B cell (primary cell): ENCODE data around the gene PAF1. TPM values are rescaled to one million over a fixed set of nuclear protein-coding genes. Genes with fewer than 3 reads are reported as not detected.

Source experiments
- ATAC-seq: fragments of 200-7000 bp; cut with Tn5 transposase; one replicate; pipeline ENCODE4 v1.10.0; 2021; ENCODE audit warnings: low read depth, mild to moderate bottlenecking, moderate number of reproducible peaks, moderate library complexity
- CTCF ChIA-PET: fragments of 350-600 bp; sonication (Branson Sonifier 250); formaldehyde crosslinking; loops from one replicate; lab custom pipeline; 2021; ENCODE audit warnings: antibody characterized with exemption, inconsistent platforms; lab: Charles Lee
- POLR2A ChIA-PET: fragments of 350-600 bp; sonication (Branson Sonifier 250); formaldehyde crosslinking; loops from one replicate; lab custom pipeline; 2021; ENCODE audit warnings: antibody characterized with exemption; lab: Charles Lee
- DNase-seq: peaks from one replicate; pipeline ENCODE4 v3.0.0; 2013
- H2AFZ ChIP-seq: 2 replicates; pipeline ENCODE4 v1.6.1; 2012; ENCODE audit warnings: mild to moderate bottlenecking, low read depth, low read length; ENCODE audit not compliant: insufficient read depth, poor library complexity, severe bottlenecking
- H3K27ac ChIP-seq, 2 donors: 1 replicate in 1 of 2; 2 replicates in 1 of 2; pipeline ENCODE4 v1.5.1; 2012 to 2013; ENCODE audit warnings: low read length in 2 of 2, mild to moderate bottlenecking in 2 of 2, moderate library complexity in 1 of 2
- H3K27me3 ChIP-seq, 4 experiments: fragments of 200-600 bp in 1 of 4; sonication (generic) in 1 of 4; replicated peaks in 1 of 4; 1 replicate in 2 of 4; 2 replicates in 2 of 4; pipeline versions ENCODE4 v1.6.1 to v1.7.0; 2013 to 2016; ENCODE audit warnings: low read length in 3 of 4, mild to moderate bottlenecking in 2 of 4, mixed read lengths in 1 of 4, moderate library complexity in 1 of 4; ENCODE audit not compliant: insufficient read depth in 4 of 4, control insufficient read depth in 3 of 4; ENCODE audit errors: control extremely low read depth in 1 of 4
- H3K36me3 ChIP-seq, 2 experiments: replicated peaks in 1 of 2; 1 replicate in 1 of 2; 2 replicates in 1 of 2; pipeline versions ENCODE4 v1.6.1 to v1.7.1; 2013; ENCODE audit warnings: low read length in 1 of 2; ENCODE audit not compliant: insufficient read depth in 2 of 2, control insufficient read depth in 1 of 2; ENCODE audit errors: control extremely low read depth in 1 of 2, extremely low read depth in 1 of 2
- H3K4me1 ChIP-seq, 2 donors: fragments of 200-600 bp in 1 of 2; sonication (generic) in 1 of 2; 1 replicate in 1 of 2; 2 replicates in 1 of 2; pipeline versions ENCODE4 v1.5.1 to v1.6.1; 2013 to 2017; ENCODE audit warnings: low read length in 2 of 2; ENCODE audit not compliant: control insufficient read depth in 2 of 2, insufficient read depth in 2 of 2
- H3K4me2 ChIP-seq: replicated peaks from 2 replicates; pipeline ENCODE3; 2012; ENCODE audit warnings: mild to moderate bottlenecking, low read depth, low read length; ENCODE audit not compliant: poor library complexity, severe bottlenecking
- H3K4me3 ChIP-seq, 5 experiments: fragments of 200-600 bp in 1 of 5; sonication (generic) in 1 of 5; 1 replicate in 3 of 5; 2 replicates in 2 of 5; pipeline versions ENCODE4 v1.5.1 to v1.7.0; 2011 to 2016; ENCODE audit warnings: low read length in 4 of 5, mild to moderate bottlenecking in 4 of 5, low read depth in 2 of 5, control low read depth in 1 of 5, moderate library complexity in 1 of 5; ENCODE audit not compliant: insufficient read depth in 1 of 5; ENCODE audit errors: control extremely low read depth in 1 of 5, extremely low read depth in 1 of 5
- H3K79me2 ChIP-seq: fragments of 200-600 bp; sonication (generic); one replicate; pipeline ENCODE4 v1.6.0; 2016; ENCODE audit warnings: low read length; ENCODE audit not compliant: control insufficient read depth, insufficient read depth
- H3K9ac ChIP-seq: fragments of 200-600 bp; sonication (generic); 2 replicates; pipeline ENCODE4 v1.6.1; 2017; ENCODE audit warnings: mild to moderate bottlenecking, low read length, moderate library complexity
- H3K9me3 ChIP-seq, 3 donors: one replicate each; pipeline versions ENCODE4 v1.6.1 to v1.7.1; 2013; ENCODE audit warnings: low read length in 2 of 3; ENCODE audit not compliant: control insufficient read depth in 2 of 3, insufficient read depth in 1 of 3; ENCODE audit errors: control extremely low read depth in 1 of 3
- H4K20me1 ChIP-seq: 2 replicates; pipeline ENCODE4 v1.6.0; 2012; ENCODE audit warnings: mild to moderate bottlenecking, low read length; ENCODE audit not compliant: insufficient read depth, control insufficient read depth, poor library complexity, severe bottlenecking
- H3K27ac Mint-ChIP-seq: one replicate; pipeline ENCODE4 v1.8.0; 2021; ENCODE audit warnings: mixed read lengths
- H3K27me3 Mint-ChIP-seq: one replicate; pipeline ENCODE4 v1.8.0; 2021; ENCODE audit warnings: mixed read lengths
- H3K4me1 Mint-ChIP-seq: one replicate; pipeline ENCODE4 v1.8.0; 2021; ENCODE audit warnings: mixed read lengths
- H3K4me3 Mint-ChIP-seq: one replicate; pipeline ENCODE4 v1.8.0; 2021; ENCODE audit warnings: mixed read lengths
- H3K9me3 Mint-ChIP-seq: one replicate; pipeline ENCODE4 v1.8.0; 2022; ENCODE audit warnings: mixed read lengths; ENCODE audit not compliant: insufficient read depth
- EZH2 ChIP-seq: IDR thresholded peaks from 2 replicates; pipeline ENCODE4 v1.6.1; 2012; ENCODE audit warnings: borderline replicate concordance, low read depth, mild to moderate bottlenecking, moderate library complexity, low read length; ENCODE audit not compliant: insufficient read depth, poor library complexity, severe bottlenecking
- WGBS: methylation state at CpG from one replicate; pipeline ENCODE4 v1.1.5; 2013; ENCODE audit warnings: missing lambda C conversion rate; ENCODE audit not compliant: insufficient coverage; 5-methylcytosine and 5-hydroxymethylcytosine counted together
- intact Hi-C: fragments of 100-400 bp; cut with micrococcal nuclease; formaldehyde crosslinking; loops from one replicate; pipeline ENCODE4 v1.10.0; 2022
- polyA plus RNA-seq: library from polyadenylated mRNA; depleted of rRNA; stranded (reverse); fragments of >200 nt; gene quantifications from 2 replicates; pipeline ENCODE4 v1.2.3, GENCODE V29; 2012
- total RNA-seq, 2 donors: library from RNA; stranded (reverse); fragments of 120-200 nt in 1 of 2; gene quantifications; 1 replicate in 1 of 2; 2 replicates in 1 of 2; pipeline versions ENCODE4 v1.2.3 to v1.2.4, GENCODE V29; 2013 to 2022
- TF ChIP-seq, protein P1 (sequence below): fragments of 200-600 bp; IDR thresholded peaks from one replicate; pipeline ENCODE4 v1.8.0; 2022; ENCODE audit warnings: antibody characterized with exemption, mild to moderate bottlenecking

Gene PAF1
- total and polyA plus RNA-seq, 2 donors (not counting 1 experiment from before 2014, with no cell fraction given) = 59.9 to 387 TPM

DNA sequence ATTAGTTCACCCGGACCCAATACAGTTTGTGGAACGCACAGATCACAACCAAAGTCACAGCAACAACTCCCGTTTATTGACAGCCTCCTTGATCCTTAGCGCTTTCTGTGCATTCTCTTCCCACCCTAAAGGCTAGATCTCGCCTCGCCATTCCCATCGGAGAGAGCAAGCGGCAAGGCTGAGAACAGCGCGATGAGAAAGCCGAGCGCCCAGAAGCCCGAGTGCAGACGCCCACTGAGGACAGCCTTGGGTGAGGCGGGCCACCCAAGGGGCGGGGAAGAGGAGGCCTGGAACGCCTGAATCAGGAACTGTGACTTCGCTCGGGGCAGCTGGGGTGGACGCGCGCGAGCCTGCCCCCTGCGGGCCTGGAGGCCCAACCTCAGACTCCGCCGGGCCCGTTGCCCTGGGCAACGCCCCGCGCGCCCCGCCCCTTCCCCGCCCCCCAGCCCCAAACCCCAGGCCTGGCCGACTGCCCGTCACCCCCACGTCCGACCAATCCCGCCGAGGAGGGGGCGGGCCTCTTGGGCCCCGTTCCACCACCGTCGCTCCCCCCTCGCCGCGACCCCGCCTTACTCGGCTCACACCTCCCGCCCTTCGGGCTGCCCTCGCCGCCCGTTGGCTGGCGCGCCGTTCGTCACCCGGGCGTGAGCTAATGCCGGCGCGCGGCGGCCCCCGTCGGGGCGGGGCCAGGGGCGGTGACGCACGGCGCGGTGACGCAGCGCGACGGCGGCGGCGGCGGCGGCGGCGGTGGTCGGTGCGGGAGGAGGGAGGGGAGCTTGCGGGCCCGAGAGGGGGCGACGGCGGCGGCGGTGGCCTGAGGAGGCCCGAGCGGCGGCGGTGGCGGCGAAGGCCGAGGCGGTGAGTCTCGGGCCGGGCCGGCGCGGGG is 48.9 kb downstream of the PAF1 start, which contains the start of gene SAMD4B:
SAMD4B (plus strand) TSS at position 703 of the 886 bp plus-strand sequence. CDS start 14,473 bp downstream, outside the sequence.
- Histone ChIP-seq H3K4me2 (peak within 1 kb of the TSS; percentile 96), H3K9me3 (peaks cover 0 to 3% (median 0%) of the 10 kb centered on the region in 3 donors), H3K27me3 (no peaks in the 10 kb centered on the region), H2AFZ (peak within 1 kb of the TSS; percentile 88), H3K9ac (peak within 1 kb of the TSS; percentile 86), H3K4me3 (peak within 1 kb of the TSS; percentile 88 to 98 (median 98)), H3K79me2 (peaks cover 57% of the 10 kb centered on the region), H4K20me1 (peaks cover 13% of the 10 kb centered on the region), H3K27ac (peak within 1 kb of the TSS; percentile 79 to 86), H3K4me1 (peaks cover 32 to 46% of the 10 kb centered on the region in 2 donors), H3K36me3 (peaks cover 0 to 17% of the 10 kb centered on the region in 2 experiments)
- peak; percentile 92 for ATAC-seq
- under 1% methylated on average over 99 of the region's 105 CpGs for WGBS
- Mint-ChIP-seq H3K4me1 (peaks cover 65% of the 10 kb centered on the region), H3K9me3 (no peaks in the 10 kb centered on the region), H3K27me3 (no peaks in the 10 kb centered on the region), H3K4me3 (peak within 1 kb of the TSS; percentile 97), H3K27ac (peak within 1 kb of the TSS; percentile 95)
- ChIA-PET CTCF (interaction anchor here (0.6 to 1.4 kb wide), 10 partner anchors 22 to 1027 kb away, joined by 3 to 9 read pairs (median 4); partner anchors contain the start of genes FAM98C, MED29, PAF1 and PLEKHG2), POLR2A (interaction anchor here (0.5 to 1.9 kb wide), 14 partner anchors 19 to 305 kb away, joined by 3 to 10 read pairs (median 4); partner anchors contain the start of genes MED29, PAF1, PLEKHG2 and RPS16)
- DNase-seq = peak; percentile 99
- no peak for TF ChIP-seq EZH2
- TF ChIP-seq, protein P1, sequence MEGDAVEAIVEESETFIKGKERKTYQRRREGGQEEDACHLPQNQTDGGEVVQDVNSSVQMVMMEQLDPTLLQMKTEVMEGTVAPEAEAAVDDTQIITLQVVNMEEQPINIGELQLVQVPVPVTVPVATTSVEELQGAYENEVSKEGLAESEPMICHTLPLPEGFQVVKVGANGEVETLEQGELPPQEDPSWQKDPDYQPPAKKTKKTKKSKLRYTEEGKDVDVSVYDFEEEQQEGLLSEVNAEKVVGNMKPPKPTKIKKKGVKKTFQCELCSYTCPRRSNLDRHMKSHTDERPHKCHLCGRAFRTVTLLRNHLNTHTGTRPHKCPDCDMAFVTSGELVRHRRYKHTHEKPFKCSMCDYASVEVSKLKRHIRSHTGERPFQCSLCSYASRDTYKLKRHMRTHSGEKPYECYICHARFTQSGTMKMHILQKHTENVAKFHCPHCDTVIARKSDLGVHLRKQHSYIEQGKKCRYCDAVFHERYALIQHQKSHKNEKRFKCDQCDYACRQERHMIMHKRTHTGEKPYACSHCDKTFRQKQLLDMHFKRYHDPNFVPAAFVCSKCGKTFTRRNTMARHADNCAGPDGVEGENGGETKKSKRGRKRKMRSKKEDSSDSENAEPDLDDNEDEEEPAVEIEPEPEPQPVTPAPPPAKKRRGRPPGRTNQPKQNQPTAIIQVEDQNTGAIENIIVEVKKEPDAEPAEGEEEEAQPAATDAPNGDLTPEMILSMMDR = peak; percentile 81
- intact Hi-C loops = loop anchor here (1.0 to 5.0 kb wide), 7 partner anchors 14 to 1920 kb away; partner anchors contain the start of genes EID2B, HNRNPUL1, MED29 and PAF1
